AG04450 (cell line): ENCODE results near the gene KCND2. TPM values are rescaled to one million over a fixed set of nuclear protein-coding genes. Genes with fewer than 3 reads are reported as not detected.

ENCODE experiments used
- CTCF ChIA-PET: fragments of 300-600, 350-600 bp; formaldehyde crosslinking; extraction: SDS; loops from one replicate; lab custom pipeline; 2022; ENCODE audit warnings: antibody characterized with exemption, inconsistent platforms; lab: Charles Lee
- POLR2A ChIA-PET: fragments of 350-600 bp; formaldehyde crosslinking; extraction: SDS; loops from one replicate; lab custom pipeline; 2021; ENCODE audit warnings: antibody characterized with exemption, inconsistent platforms; lab: Yijun Ruan, JAX
- DNase-seq: peaks from one replicate; pipeline ENCODE4 v3.0.0-alpha.2; 2011; ENCODE audit warnings: low read depth, low spot score
- H3K27ac ChIP-seq: one replicate; pipeline ENCODE4 v1.5.1; 2012; ENCODE audit warnings: low read depth, low read length, control low read depth
- H3K27me3 ChIP-seq: one replicate; pipeline ENCODE4 v1.6.0; 2012; ENCODE audit warnings: low read length; ENCODE audit not compliant: control insufficient read depth, insufficient read depth
- H3K4me3 ChIP-seq: 2 replicates; pipeline ENCODE4 v1.5.1; 2011; ENCODE audit warnings: mild to moderate bottlenecking, low read depth, low read length, control low read depth
- H3K9me3 ChIP-seq: 2 replicates; pipeline ENCODE4 v1.5.1; 2012; ENCODE audit warnings: low read length; ENCODE audit not compliant: control insufficient read depth, insufficient read depth
- CTCF ChIP-seq: IDR thresholded peaks from 2 replicates; pipeline ENCODE4 v1.5.1; 2011; ENCODE audit warnings: low read depth, low read length, control low read depth, inconsistent platforms
- polyA plus RNA-seq: library from polyadenylated mRNA; depleted of rRNA; stranded (reverse); fragments of >200 nt; gene quantifications from 2 replicates; pipeline ENCODE4 v1.2.3, GENCODE V29; 2011

KCND2 gene
- polyA plus RNA-seq, 1 experiment = 0.12 TPM

DNA sequence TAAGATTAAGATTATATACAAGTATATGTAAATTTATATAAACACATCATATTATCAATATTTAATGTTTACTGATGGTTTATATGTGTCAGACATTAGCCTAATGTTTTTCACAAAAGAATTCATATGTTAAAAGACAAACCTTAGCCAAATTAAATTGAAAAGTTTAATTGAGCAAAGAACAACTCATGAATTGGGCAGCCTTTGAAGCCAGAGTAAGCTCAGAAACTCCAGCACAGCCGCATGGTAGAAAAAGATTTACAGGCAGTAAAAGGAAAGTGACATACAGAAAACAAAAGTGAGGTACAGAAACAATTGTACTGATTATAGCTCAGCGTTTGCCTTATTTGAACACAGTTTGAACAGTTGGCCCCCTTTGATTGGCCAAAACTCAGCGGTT, 460.9 kb downstream of the KCND2 start:
- TF ChIP-seq CTCF = no peak
- ChIA-PET POLR2A (no interaction called here), CTCF (interaction anchor here (1.0 to 1.9 kb wide), 2 partner anchors 9 to 72 kb away, joined by 3 to 4 read pairs; no protein-coding TSS in a partner anchor)
- H3K9me3 ChIP-seq = no peaks in the 10 kb centered on the region
- DNase-seq = no peak
- no peak overlapping the region for H3K4me3 ChIP-seq
- H3K27ac ChIP-seq = no peak overlapping the region
- no peaks in the 10 kb centered on the region for H3K27me3 ChIP-seq

- H3K27me3 ChIP-seq = no peaks in the 10 kb centered on the region
- no peaks in the 10 kb centered on the region for H3K9me3 ChIP-seq
- POLR2A ChIA-PET = no interaction called here
- DNase-seq = no peak
- TF ChIP-seq CTCF = no peak
- H3K27ac ChIP-seq = no peak overlapping the region
- CTCF ChIA-PET = no interaction called here
- no peak overlapping the region for H3K4me3 ChIP-seq
These were observed 462.8 kb downstream of the KCND2 start for GRCh38 chr7:120735791-120736190.

DNA sequence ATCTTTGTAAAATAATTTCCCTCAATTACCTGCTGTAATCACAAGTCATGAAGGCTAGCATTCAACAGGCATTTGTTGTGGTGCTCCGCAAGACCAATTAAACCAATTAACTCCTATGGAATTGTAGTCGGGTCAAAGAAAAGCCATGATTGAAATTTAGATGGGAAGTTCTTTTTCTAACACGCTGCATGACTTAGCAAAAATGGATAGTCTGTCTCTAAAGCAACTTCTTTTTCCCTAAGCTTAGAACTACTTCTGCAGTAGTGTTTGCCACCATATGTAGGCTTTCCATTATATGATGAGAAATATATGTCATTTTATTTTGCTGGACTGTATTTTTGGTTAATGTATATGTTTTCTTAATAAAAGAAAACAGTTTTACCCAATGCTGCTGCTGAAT, 465.8 kb downstream of the KCND2 start:
- H3K27ac ChIP-seq = no peak overlapping the region
- no peak for TF ChIP-seq CTCF
- CTCF ChIA-PET = interaction anchor here (1.0 to 1.2 kb wide), 2 partner anchors 13 to 54 kb away, joined by 3 read pairs; no protein-coding TSS in a partner anchor
- POLR2A ChIA-PET = no interaction called here
- H3K9me3 ChIP-seq = no peaks in the 10 kb centered on the region
- H3K4me3 ChIP-seq = no peak overlapping the region
- DNase-seq = no peak
- no peaks in the 10 kb centered on the region for H3K27me3 ChIP-seq

- no peak for DNase-seq
- ChIA-PET CTCF (interaction anchor here (1.2 kb wide), 1 partner anchor 15 kb away, joined by 3 read pairs; no protein-coding TSS in a partner anchor), POLR2A (no interaction called here)
- no peaks in the 10 kb centered on the region for H3K27me3 ChIP-seq
- no peak for TF ChIP-seq CTCF
- H3K9me3 ChIP-seq = no peaks in the 10 kb centered on the region
- no peak overlapping the region for H3K4me3 ChIP-seq
- H3K27ac ChIP-seq = no peak overlapping the region
These were observed 467.4 kb downstream of the KCND2 start for GRCh38 chr7:120740348-120740747.

DNA sequence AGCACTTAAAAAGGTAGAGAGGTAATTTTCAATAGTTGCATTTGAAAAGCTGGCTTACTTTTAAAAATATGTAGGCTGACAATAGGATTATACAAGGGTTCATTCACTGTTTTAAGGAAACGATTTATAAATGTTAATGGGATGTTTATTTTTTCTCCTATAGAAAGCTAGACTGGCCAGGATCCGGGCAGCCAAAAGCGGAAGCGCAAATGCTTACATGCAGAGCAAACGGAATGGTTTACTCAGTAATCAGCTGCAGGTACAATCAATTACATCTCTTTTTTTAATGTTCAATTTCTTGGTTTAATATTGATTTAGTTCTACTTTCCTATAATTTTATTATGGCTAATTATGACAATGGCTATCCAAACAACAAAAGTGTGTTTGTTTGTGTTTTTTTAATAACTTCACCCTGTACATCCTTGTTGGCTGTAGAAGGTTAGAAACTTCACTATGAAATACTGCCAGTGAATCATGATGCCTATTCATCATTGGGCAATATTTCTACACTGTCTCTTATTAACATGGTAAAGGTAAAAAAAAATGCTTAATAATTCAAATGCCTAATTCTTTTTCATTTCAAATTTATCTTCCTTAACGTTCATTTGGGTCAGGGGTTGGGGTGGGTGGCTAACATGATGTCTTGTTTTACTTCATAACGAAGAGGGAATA, 468.5 kb downstream of the KCND2 start:
- POLR2A ChIA-PET = no interaction called here
- Histone ChIP-seq H3K27ac (no peak overlapping the region), H3K9me3 (no peaks in the 10 kb centered on the region), H3K4me3 (no peak overlapping the region), H3K27me3 (no peaks in the 10 kb centered on the region)
- TF ChIP-seq CTCF = no peak
- CTCF ChIA-PET = interaction anchor here (0.9 kb wide), 1 partner anchor 16 kb away, joined by 3 read pairs; no protein-coding TSS in a partner anchor
- no peak for DNase-seq
